Panc1 (cell line): Measurements from ENCODE around the gene FRK. TPM values are rescaled to one million over a fixed set of nuclear protein-coding genes. Genes with fewer than 3 reads are reported as not detected.

Experiments
- ATAC-seq: fragments of 200-7000 bp; cut with Tn5 transposase; 2 replicates; pipeline ENCODE4 v1.9.1; 2020; ENCODE audit warnings: mild to moderate bottlenecking, moderate library complexity
- BruUV-seq: library from RNA; stranded (reverse); fragments of 400-500 nt; replicated peaks from 2 replicates; lab custom pipeline; 2021; lab: Mats Ljungman, UMichigan
- CTCF ChIA-PET: fragments of 300-600 bp; sonication (Branson Sonifier 250); formaldehyde crosslinking; loops from one replicate; lab custom pipeline; 2022; ENCODE audit warnings: antibody characterized with exemption; lab: Charles Lee
- POLR2A ChIA-PET: fragments of 300-600 bp; sonication (Branson Sonifier 250); formaldehyde crosslinking; loops from one replicate; lab custom pipeline; 2022; ENCODE audit warnings: antibody characterized with exemption; lab: Charles Lee
- DNase-seq: peaks from one replicate; pipeline ENCODE4 v3.0.0-alpha.2; 2010; ENCODE audit warnings: low read depth, low spot score
- H3K27ac ChIP-seq: 2 replicates; pipeline ENCODE4 v1.5.1; 2011; ENCODE audit warnings: mild to moderate bottlenecking, low read length, inconsistent platforms
- H3K27me3 ChIP-seq: fragments of 200-500 bp; sonication (Bioruptor generic); 2 replicates; pipeline ENCODE4 v1.6.0; 2014; ENCODE audit warnings: low read length, inconsistent platforms; ENCODE audit not compliant: control insufficient read depth, insufficient read depth
- H3K36me3 ChIP-seq: fragments of 200-500 bp; sonication (Bioruptor generic); 2 replicates; pipeline ENCODE4 v1.5.1; 2014; ENCODE audit warnings: inconsistent platforms, mild to moderate bottlenecking, low read length, moderate library complexity; ENCODE audit not compliant: control insufficient read depth, insufficient read depth
- H3K4me1 ChIP-seq: 2 replicates; pipeline ENCODE4 v1.5.1; 2011; ENCODE audit warnings: inconsistent platforms, mild to moderate bottlenecking, low read length, moderate library complexity; ENCODE audit not compliant: control insufficient read depth, insufficient read depth
- H3K4me3 ChIP-seq, 2 experiments: 2 replicates each; pipeline ENCODE4 v1.5.1; 2011 to 2012; ENCODE audit warnings: low read depth in 2 of 2, low read length in 2 of 2, mild to moderate bottlenecking in 2 of 2, inconsistent platforms in 1 of 2, moderate library complexity in 1 of 2
- H3K9me3 ChIP-seq: fragments of 200-500 bp; sonication (Bioruptor generic); 2 replicates; pipeline ENCODE4 v1.5.1; 2014; ENCODE audit warnings: low read depth, mild to moderate bottlenecking, inconsistent platforms, low read length, moderate library complexity; ENCODE audit not compliant: control insufficient read depth, insufficient read depth
- POLR2AphosphoS5 ChIP-seq: IDR thresholded peaks from 2 replicates; pipeline ENCODE4 v1.6.1; 2012; ENCODE audit warnings: mild to moderate bottlenecking, low read depth, low read length, moderate library complexity
- SIN3A ChIP-seq: IDR thresholded peaks from 2 replicates; pipeline ENCODE4 v1.6.1; 2012; ENCODE audit warnings: low read depth, mild to moderate bottlenecking, low read length, moderate library complexity, borderline replicate concordance; ENCODE audit not compliant: insufficient read depth
- TCF7L2 ChIP-seq: IDR thresholded peaks from 2 replicates; pipeline ENCODE4 v1.6.1; 2011; ENCODE audit warnings: mild to moderate bottlenecking, low read depth, low read length, inconsistent platforms
- in situ Hi-C: cut with HindIII; loops from 2 replicates; pipeline ENCODE4 v1.10.0; 2016; ENCODE audit warnings: low sequenced_read_pairs, low pct_unique_long_range_greater_than_20kb
- intact Hi-C: fragments of 100-400 bp; cut with micrococcal nuclease; formaldehyde crosslinking; loops from one replicate; pipeline ENCODE4 v1.10.0; 2022; ENCODE audit not compliant: unreplicated experiment
- total RNA-seq: library from RNA; stranded (reverse); gene quantifications from one replicate; pipeline ENCODE4 v1.2.1, GENCODE V29; 2021; ENCODE audit not compliant: unreplicated experiment
- TF ChIP-seq, protein P1 (sequence below), 2 experiments: IDR thresholded peaks; 2 replicates each; pipeline ENCODE4 v1.6.1; 2011 to 2012; ENCODE audit warnings: low read depth in 2 of 2, control low read depth in 1 of 2, low read length in 1 of 2, mild to moderate bottlenecking in 1 of 2, moderate library complexity in 1 of 2; ENCODE audit not compliant: insufficient read depth in 1 of 2
- TF ChIP-seq, protein P2 (sequence below): fragments of 450-650 bp; IDR thresholded peaks from 2 replicates; pipeline ENCODE4 v1.5.1; 2017; ENCODE audit warnings: mild to moderate bottlenecking

FRK gene
- total RNA-seq, 1 experiment from 2014 or later = 2.5 TPM

- intact Hi-C loops = no loop called here
- CTCF ChIA-PET = no interaction called here
- Histone ChIP-seq H3K27ac (no peak overlapping the region), H3K4me1 (no peaks in the 10 kb centered on the region), H3K4me3 (no peak overlapping the region), H3K27me3 (no peaks in the 10 kb centered on the region), H3K36me3 (no peaks in the 10 kb centered on the region), H3K9me3 (no peaks in the 10 kb centered on the region)
- POLR2A ChIA-PET = no interaction called here
- DNase-seq = no peak
- in situ Hi-C loops = no loop called here
- BruUV-seq = no TSS peak
- ATAC-seq = no peak
- TF ChIP-seq SIN3A (no peak), TCF7L2 (no peak), POLR2AphosphoS5 (no peak)
- TF ChIP-seq, protein P1, sequence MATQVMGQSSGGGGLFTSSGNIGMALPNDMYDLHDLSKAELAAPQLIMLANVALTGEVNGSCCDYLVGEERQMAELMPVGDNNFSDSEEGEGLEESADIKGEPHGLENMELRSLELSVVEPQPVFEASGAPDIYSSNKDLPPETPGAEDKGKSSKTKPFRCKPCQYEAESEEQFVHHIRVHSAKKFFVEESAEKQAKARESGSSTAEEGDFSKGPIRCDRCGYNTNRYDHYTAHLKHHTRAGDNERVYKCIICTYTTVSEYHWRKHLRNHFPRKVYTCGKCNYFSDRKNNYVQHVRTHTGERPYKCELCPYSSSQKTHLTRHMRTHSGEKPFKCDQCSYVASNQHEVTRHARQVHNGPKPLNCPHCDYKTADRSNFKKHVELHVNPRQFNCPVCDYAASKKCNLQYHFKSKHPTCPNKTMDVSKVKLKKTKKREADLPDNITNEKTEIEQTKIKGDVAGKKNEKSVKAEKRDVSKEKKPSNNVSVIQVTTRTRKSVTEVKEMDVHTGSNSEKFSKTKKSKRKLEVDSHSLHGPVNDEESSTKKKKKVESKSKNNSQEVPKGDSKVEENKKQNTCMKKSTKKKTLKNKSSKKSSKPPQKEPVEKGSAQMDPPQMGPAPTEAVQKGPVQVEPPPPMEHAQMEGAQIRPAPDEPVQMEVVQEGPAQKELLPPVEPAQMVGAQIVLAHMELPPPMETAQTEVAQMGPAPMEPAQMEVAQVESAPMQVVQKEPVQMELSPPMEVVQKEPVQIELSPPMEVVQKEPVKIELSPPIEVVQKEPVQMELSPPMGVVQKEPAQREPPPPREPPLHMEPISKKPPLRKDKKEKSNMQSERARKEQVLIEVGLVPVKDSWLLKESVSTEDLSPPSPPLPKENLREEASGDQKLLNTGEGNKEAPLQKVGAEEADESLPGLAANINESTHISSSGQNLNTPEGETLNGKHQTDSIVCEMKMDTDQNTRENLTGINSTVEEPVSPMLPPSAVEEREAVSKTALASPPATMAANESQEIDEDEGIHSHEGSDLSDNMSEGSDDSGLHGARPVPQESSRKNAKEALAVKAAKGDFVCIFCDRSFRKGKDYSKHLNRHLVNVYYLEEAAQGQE (IDR thresholded peaks at IDR 0.05; ENCODE audit: insufficient read depth in 1 of 2, low read depth in 2 of 2, low read length in 1 of 2) = no peak
- TF ChIP-seq, protein P2, sequence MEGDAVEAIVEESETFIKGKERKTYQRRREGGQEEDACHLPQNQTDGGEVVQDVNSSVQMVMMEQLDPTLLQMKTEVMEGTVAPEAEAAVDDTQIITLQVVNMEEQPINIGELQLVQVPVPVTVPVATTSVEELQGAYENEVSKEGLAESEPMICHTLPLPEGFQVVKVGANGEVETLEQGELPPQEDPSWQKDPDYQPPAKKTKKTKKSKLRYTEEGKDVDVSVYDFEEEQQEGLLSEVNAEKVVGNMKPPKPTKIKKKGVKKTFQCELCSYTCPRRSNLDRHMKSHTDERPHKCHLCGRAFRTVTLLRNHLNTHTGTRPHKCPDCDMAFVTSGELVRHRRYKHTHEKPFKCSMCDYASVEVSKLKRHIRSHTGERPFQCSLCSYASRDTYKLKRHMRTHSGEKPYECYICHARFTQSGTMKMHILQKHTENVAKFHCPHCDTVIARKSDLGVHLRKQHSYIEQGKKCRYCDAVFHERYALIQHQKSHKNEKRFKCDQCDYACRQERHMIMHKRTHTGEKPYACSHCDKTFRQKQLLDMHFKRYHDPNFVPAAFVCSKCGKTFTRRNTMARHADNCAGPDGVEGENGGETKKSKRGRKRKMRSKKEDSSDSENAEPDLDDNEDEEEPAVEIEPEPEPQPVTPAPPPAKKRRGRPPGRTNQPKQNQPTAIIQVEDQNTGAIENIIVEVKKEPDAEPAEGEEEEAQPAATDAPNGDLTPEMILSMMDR = no peak
Observed at GRCh38 chr6:115885636-115886366, 174.9 kb downstream of the FRK start.

- ChIA-PET POLR2A (no interaction called here), CTCF (no interaction called here)
- in situ Hi-C loops (no loop called here), intact Hi-C loops (no loop called here)
- Histone ChIP-seq H3K4me3 (no peak overlapping the region), H3K4me1 (no peaks in the 10 kb centered on the region), H3K9me3 (no peaks in the 10 kb centered on the region), H3K27me3 (no peaks in the 10 kb centered on the region), H3K36me3 (no peaks in the 10 kb centered on the region), H3K27ac (no peak overlapping the region)
- TF ChIP-seq SIN3A = no peak
- TF ChIP-seq, protein P1 (IDR thresholded peaks at IDR 0.05; ENCODE audit: insufficient read depth in 1 of 2, low read depth in 2 of 2, low read length in 1 of 2) = no peak
- TF ChIP-seq TCF7L2 = no peak
- BruUV-seq = no TSS peak
- no peak for ATAC-seq
- no peak for DNase-seq
Observed at GRCh38 chr6:115882771-115883170, 177.9 kb downstream of the FRK start.
